T-helper 9 cell (primary cell): ENCODE data around the gene AKIRIN1.
"Not testable (repeated sequence)": the region's sequence is repeated elsewhere in the genome, so short reads cannot be mapped to it uniquely, and the experiment has no call there.

ENCODE experiments used
- DNase-seq: peaks from one replicate; pipeline ENCODE4 v3.0.0-alpha.2; 2020
- total RNA-seq, 2 donors: gene quantifications; one replicate each; lab custom pipeline; 2026; lab: John Stamatoyannopoulos, UW

Gene AKIRIN1, protein sequence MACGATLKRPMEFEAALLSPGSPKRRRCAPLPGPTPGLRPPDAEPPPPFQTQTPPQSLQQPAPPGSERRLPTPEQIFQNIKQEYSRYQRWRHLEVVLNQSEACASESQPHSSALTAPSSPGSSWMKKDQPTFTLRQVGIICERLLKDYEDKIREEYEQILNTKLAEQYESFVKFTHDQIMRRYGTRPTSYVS
- 161 to 170 reads per million in 2 donors for total RNA-seq

DNA sequence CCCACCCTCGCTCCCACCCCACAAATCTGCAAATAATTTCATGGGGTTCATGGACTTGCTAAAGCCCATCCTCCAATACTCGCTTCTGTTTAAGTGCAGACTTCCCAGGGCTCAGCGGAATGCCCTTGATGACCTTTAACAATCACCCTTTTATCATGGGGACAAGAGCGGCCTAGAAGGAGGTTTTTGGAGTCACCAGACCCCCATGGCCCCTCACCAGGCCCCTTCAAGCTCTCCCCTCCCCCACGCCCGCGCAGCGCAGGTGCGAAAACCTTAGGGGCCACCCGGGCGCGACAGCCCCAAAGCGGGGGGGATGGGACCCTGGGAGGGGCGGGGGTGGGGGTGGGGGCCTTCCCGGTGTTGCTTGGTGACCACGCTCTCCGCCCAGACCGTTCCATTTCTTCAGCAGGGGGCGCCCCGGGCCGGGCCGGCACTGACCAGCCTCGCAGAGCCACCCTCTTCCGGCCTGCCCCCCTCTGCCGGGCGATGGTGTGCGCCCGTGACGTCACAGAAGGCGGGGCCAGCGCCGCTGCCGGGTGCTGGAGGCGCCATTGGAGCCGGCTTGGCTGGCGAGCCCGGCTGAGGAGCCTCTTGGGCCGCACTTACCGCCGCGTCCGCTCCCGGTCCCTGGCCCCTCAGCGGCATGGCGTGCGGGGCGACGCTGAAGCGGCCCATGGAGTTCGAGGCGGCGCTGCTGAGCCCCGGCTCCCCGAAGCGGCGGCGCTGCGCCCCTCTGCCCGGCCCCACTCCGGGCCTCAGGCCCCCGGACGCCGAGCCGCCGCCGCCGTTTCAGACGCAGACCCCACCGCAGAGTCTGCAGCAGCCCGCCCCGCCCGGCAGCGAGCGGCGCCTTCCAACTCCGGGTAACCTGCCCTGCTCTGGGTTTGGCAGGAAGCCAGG, at the start of gene AKIRIN1:
Gene AKIRIN1 (plus strand): TSS at position 539 of the 900 bp plus-strand sequence. CDS start 105 bp downstream, at position 644.
- DNase-seq, result peak; percentile 90

DNA sequence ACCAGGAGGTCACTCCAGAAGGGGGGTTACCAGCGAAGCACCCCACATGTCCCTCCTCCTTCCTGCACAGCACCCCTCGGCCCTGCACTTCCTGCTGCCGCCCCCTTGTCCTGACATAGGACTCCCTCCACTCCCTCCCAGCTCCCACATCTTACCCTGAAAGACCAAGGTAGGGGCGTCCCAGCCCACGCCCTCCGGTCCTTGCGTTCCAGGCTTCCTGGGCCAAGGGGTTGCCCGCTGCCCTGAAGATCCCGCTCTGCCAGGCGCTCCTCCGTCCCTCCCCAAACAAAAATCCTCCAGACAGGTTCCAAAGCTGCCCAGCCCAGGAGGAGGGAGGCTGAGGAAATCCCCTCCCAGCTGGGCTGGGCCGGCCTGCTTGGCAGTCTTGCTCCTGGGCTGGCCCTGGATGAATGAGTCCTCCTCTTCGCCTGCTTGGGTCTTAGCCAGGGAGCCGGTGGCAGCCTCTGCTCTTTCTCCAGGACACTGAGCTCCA, 49.5 kb upstream of the AKIRIN1 start, which contains the start of gene RHBDL2:
Gene RHBDL2 (minus strand): TSS at position 304 of the 493 bp plus-strand sequence. CDS start 22,618 bp downstream, outside the sequence.
- no peak for DNase-seq

- DNase-seq, result no peak
Observed at GRCh38 chr1:38942664-38943428, 48.2 kb upstream of the AKIRIN1 start.

DNA sequence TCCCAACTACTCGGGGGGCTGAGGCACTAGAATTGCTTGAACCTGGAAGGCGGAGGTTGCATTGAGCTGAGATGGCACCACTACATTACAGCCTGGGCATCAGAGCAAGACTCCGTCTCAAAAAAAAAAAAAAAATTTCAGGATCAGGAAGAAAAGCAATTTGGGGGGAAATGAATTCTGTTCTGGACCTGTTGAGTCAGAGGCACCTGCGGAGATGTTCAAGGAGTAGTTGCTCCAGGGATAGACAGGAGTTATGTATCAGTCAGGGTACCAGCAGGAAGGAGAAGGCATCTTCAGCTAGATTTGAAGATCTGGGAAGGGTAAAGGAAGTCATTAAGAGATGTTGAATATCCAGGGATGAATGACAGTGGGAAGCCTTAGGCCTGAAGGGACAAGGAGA, 46.5 kb upstream of the AKIRIN1 start:
- DNase-seq, result no peak

GRCh38 chr1:38950553-38950952, 40.5 kb upstream of the AKIRIN1 start:
- no peak for DNase-seq

DNA sequence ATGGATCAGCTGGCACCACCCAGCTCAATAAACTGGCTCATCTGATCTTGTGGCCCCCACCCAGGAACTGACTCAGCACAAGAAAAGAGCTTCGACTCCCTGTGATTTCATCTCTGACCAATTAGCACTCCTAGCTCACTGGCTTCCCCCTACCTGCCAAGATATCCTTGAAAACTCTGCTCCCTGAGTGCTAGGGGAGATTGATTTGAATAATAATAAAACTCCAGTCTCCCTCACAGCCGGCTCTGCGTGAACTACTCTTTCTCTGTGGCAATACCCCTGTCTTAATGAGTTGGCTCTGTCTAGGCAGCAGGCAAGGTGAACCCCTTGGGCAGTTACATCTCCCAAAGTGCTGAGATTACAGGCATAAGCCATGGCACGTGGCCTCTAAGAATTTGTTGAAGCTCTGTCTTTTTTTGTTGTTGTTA, 37.6 kb upstream of the AKIRIN1 start:
- no peak for DNase-seq

DNA sequence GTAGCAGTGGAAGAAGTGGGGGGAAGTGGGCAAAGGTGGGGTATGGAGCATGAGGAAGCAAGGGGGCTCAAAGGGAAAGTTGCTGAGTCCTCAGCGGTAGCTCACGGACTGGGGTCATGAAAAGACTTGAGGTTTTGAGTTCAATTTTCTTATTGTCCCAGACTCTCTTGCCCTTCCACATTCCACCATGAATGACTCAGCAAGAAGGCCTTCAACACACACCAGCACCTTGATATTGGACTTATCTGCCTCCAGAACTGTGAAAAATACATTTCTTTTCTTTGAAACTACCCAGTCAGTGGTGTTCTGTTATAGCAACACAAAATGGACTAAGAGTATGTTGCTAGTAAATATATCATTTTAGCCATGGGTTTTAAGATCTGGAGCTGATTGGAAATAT, 32.1 kb upstream of the AKIRIN1 start:
- DNase-seq, result no peak

DNA sequence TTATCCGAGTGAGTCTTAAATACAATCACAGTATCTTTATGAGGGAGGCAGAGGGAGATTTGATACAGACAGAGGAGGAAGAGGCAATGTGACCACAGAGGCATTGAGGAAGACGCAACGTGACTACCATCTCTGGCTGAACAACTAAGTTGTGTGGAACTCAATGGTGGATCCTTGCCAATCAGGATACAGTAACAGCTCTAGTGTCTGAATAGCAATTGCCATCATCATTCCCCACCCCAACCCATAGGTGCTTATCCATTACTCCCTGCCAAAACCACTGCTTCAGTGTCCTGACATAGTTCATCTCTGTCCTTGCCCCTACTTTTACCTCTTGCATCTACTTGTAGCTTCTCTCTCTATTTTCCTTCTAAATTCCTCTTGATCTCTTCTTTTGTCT, 29.0 kb upstream of the AKIRIN1 start:
- DNase-seq, result no peak

DNA sequence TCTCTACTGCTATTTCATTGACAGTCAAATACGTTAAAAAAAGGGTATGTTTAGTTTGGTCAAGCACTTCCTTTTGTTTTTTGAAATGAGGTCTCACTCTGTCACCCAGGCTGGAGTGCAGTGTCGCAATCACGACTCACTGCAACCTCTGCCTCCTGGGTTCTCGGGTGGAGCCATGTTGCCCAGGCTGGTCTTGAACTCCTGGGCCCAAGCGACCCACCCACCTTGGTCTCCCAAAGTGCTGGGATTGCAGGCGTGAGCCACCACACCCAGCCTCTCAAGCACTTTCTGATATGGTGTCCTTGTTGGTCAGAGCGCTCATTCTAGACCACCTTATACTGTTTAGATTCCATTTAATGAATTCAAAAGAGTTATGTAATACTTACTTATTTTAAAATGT, 28.5 kb upstream of the AKIRIN1 start:
- DNase-seq, result no peak

GRCh38 chr1:38964140-38964548, 26.9 kb upstream of the AKIRIN1 start:
- no peak for DNase-seq

GRCh38 chr1:38973145-38973544, 17.9 kb upstream of the AKIRIN1 start:
- not testable (repeated sequence) for DNase-seq

DNA sequence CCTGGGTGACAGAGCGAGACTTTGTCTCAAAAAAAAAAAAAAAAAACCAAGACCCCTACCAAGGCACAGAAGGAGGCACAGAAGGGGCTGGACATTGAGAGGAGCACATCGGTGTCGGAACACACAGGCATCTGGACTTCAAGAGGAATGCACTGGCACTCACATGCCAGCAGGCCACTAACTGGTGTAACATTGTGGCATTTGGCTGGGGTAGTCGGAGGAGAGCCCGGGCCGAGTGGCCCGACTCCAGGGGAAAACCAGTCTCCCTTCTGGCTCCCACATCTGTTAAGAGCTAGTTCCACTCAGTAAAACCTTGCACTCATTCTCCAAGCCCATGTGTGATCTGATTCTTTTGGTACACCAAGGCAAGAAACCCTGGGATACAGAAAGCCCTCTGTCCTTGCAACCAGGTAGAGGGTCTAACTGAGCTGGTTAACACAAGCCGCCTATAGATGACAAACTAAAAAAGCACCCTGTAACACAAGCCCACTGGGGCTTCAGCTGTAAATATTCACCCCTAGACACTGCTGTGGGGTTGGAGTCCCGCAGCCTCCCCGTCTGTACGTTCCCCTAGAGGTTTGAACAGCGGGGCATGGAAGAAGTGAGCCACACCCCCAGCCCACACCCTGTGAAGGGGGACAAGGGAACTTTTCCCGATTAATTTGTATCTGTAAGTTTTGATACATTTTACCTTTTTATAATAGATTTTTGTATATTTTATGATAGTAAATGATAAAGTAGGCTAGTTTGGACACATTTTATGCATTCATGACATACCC, 17.2 kb upstream of the AKIRIN1 start:
- no peak for DNase-seq

GRCh38 chr1:38977399-38978244, 13.5 kb upstream of the AKIRIN1 start:
- peak; percentile 71 for DNase-seq

DNA sequence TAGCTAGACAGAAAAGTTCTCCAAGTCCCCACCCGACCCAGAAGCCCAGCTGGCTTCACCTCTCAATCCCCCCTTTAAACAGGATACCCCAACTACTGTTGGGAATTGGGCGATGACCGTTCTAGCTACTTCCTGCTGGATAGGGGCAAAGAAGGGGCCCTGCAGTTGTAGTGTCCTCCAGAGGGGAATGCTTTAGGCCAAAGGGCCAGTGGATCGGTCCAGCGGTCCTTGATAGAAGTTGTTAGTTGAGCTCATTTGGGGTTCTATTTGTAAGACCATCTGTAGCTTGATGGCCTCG, 12.9 kb upstream of the AKIRIN1 start:
- DNase-seq, result peak; percentile 12

DNA sequence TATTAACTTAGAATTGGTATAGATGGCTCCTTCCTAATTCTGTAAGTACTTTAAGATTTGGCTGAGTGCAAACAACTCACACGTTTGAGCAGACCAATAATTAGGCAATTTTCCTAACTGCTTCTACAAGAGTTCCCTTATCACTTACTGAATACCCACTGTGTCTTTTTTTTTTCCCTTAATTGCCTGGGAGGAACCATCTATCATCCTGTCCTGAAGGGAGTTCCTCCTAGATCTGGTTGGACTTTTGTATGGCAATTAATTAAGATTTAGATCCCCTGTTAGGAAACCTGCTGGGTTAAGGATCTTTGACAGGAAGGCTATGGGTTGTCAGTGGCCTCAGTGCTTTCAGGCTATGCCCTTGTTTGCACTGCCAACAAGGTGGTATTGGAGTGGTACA, 11.7 kb upstream of the AKIRIN1 start:
- DNase-seq, result not testable (repeated sequence)

GRCh38 chr1:38989979-38990378, 1.1 kb upstream of the AKIRIN1 start:
- DNase-seq, result no peak

- no peak for DNase-seq
Observed at GRCh38 chr1:38990386-38990737, 714 bp upstream of the AKIRIN1 start.

DNA sequence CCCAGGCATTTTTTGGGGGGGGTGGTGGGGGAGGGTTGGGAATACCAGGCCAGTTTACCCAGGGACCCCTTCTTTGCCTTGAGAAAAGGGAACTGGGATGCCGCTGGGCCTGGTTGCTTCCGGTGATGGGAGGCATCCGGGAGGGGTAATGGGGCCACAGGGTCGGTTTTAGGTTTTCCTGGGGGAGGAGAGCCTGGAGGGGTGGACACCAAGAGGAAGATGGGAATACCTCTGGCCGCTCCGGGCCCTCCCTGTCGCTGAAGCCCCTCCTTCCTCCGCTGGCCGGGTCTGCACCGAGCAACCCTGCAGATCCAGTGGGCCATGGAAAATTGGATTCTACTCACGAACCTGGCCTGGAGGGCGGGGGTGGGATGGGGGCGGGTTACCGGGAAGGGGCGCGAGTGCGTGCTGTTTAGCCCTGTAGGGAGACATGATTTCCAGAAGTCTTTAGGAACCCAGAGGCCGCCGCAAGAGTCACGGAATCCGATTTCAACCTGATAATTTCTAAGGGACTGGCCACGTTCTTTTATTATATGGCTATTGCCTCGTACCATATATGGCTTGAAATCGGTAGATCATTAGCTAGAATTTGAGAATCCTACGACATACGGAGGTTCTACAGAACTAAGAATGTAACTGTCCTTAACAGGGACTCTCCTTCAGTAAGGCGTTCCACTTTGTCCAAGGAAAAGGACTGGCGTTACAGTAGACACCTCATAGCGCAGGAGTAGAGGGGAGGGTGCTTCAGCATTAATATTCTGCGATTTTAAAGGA, 749 bp downstream of the AKIRIN1 start:
- DNase-seq, result no peak

DNA sequence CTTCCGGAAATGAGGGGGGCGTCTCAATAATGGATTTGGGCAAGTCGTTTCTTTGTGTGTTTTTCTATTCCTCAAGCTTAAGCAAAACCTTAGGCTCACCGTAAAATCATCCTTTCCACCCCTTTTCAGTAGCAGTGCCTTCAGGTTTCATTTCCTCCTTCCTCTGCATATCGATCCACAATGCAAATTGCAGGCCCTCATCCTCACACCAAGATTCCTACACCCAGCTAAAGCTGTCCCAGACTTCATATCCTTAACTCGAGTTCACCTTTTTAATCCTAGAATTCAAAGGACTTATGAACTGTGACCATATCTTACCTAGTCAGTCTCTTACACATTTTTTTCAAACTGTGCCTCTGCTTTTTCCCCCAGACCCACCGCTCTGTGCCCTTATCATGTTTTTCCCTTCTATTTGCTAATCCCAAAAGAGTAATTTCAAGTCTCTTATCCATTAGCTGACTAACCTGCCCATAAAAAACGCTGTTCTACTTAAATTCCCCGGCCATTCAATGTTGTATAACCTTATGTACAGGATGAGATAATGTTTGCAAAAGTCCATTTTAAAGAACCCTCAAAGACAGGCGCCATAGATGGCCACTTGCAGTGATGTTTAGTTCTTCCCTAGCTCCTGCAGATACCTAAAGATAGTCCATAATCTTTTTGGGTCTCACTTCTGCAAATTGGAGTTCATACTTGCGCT, 1.5 kb downstream of the AKIRIN1 start:
- DNase-seq, result no peak

- DNase-seq, result no peak
Observed at GRCh38 chr1:38994196-38994595, 3.1 kb downstream of the AKIRIN1 start.
